Measurements from ENCODE around the gene ADAM8.
"Not testable (repeated sequence)": the region's sequence is repeated elsewhere in the genome, so short reads cannot be mapped to it uniquely, and the experiment has no call there.

ADAM8 gene

DNA sequence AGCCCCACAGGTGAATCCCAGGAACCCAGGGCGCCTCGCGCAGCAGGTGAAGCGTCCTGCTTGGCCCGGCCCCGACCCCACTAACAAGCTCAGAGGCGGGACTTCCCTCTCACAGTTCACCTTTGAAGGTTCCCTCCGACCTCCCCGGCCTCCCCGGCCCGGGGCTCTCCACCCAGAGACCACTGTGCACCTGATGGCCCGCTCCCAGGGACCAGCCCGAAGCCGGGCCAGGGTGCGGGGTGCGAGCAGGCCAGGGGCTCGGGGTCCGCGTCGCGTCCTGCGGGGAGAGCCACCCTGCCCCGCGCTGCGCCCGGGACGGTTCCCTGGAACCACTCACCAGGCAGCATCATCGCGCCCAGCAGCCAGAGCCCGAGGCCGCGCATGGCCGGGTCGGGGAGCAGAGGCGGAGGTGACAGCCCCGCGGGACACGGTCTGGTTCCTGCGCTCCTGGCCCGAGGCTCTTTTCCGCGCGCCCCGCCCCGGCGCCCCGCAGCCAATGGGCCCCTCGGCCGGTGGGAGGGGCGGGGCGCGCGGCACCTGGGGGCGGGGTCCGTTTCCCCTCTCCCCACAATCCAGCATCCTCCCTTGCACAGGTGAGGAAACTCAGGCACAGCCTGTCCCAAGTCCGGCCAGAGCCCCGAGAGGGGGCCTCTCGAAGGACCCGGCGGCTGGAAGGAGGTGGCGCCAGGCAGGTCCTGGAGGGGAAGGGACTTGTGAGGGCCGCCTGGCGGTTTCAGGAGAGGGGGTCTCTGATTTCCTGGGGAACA is at the start of gene ADAM8:
Gene ADAM8, minus strand, starts transcription at position 434 of the 767 bp plus-strand sequence. Its CDS starts 51 bp downstream, at position 383.
- no peak for DNase-seq (ENCODE audit: low spot score)

- DNase-seq (ENCODE audit: low spot score): no peak
These were observed 49.5 kb upstream of the ADAM8 start for GRCh38 chr10:133326223-133326551.

GRCh38 chr10:133325440-133326222 is 49.0 kb upstream of the ADAM8 start:
- DNase-seq (ENCODE audit: low spot score): no peak

GRCh38 chr10:133324857-133325260 is 48.2 kb upstream of the ADAM8 start:
- DNase-seq (ENCODE audit: low spot score): no peak

DNA sequence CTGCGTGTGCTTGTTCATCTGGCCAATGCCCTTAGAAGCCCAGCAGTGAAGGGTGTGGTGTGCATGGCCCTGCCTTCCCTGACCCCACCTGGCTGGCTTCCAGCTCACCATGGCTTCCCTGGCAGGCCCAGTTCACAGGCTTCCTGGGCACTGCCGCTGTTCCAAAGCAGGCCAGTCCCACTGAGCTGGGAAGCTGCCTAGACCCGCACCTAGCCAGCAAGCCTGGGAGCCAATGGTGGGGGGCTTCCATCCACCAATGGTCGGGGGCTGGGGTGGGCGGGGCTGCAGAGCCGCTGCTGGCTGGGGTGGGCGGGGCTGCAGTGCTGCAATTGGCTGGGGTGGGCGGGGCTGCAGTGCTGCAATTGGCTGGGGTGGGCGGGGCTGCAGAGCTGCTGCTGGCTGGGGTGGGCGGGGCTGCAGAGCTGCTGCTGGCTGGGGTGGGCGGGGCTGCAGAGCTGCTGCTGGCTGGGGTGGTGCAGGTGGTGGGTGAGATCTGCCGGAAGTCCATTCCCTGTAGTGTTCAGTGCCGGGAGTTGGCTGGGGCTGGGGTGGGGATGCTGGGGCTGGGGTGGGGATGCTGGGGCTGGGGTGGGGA is 47.6 kb upstream of the ADAM8 start:
- peak; percentile 76 for DNase-seq (ENCODE audit: low spot score)

DNA sequence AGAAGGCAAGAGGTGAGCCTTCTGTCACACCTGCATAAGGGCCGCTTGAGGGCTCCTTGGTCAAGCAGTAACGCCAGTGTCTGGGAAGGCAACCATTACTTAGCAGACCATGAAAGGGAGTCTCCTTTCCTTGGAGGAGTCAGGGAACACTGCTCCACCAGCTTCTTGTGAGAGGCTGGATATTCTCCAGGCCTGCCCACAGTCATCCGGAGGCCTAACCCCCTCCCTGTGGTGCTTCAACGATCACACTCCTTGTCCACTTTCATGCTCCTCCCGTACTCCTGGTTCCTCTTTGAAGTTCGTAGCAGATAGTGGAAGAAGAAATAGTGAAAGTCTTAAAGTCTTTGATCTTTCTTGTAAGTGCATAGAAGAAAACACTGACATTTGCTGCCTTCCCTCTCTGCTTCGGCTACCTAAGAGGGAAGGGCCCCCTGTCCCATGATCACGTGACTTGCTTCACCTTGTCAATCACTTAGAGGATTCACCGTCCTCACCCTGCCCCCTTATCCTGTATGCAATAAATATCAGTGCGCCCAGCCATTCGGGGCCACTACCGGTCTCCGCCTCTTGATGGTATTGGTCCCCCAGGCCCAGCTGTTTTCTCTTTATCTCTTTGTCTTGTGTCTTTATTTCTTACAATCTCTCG is 45.5 kb upstream of the ADAM8 start:
- DNase-seq (ENCODE audit: low spot score): not testable (repeated sequence)

DNA sequence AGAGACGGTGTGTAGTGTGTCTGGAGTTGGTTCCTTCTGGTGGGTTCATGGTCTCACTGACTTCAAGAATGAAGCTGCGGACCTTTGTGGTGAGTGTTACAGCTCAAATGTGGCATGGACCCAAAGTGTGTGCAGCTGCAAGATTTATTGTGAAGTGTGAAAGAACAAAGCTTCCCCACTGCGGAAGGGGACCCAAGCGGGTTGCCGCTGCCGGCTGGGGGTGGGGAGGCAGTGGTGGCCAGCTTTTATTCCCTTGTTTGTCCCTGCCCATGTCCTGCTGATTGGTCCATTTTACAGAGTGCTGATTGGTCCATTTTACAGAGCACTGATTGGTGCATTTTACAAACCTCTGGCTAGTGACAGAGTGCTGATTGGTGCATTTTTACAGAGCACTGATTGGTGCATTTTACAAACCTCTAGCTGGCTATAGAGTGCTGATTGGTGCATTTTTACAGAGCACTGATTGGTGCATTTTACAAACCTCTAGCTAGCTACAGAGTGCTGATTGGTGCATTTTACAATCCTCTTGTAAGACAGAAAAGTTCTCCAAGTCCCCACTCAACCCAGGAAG is 44.3 kb upstream of the ADAM8 start:
- not testable (repeated sequence) for DNase-seq (ENCODE audit: low spot score)

DNA sequence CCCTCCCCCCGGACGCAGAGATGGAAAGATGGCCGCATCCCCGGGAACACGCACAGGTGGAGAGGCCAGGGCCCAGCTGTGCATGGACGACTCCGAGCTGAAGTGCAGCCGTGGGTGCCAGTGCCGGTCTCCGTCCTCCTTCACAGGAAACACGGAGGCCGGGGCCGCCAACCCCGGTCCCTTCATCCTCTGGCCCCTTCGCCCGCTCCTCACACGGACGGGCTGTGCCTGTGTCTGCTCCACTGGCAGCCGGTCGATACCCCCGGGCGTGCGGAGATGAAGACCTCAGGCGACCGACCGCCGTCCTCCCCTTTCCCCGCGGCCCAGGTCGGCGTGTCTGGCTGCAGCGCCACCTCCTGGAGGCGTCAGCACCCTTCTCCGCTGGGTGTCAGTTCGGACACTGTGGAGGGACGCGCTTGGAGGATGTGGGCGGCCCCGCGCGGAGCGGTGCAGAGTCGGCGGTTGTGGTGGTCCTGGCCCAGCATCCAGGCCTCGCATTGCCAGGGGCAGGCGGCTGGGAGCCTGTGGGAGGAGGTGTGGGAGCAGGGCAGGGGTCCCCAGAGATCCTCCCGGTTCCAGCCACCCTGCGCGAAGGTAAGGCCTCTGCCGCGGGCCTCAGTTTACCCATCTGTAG is 41.9 kb upstream of the ADAM8 start:
- peak; percentile 70 for DNase-seq (ENCODE audit: low spot score)

- DNase-seq (ENCODE audit: low spot score): no peak
These were observed 40.1 kb upstream of the ADAM8 start for GRCh38 chr10:133316732-133317131.

DNA sequence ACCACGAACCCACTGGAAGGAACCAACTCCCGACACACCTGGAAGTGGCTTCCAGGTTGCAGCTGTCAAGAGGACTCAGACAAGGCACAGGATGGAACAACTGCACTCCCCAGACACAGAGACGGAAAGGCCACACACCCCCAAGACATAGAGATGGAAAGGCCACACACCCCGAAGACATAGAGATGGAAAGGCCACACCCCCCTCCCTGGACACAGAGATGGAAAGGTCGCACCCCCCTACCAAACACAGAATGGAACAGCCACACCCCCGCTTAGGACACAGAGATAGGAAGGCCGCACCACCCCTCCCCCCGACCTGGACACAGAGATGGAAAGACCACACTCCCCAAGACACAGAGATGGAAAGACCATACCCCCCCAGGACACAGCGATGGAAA is 39.6 kb upstream of the ADAM8 start:
- DNase-seq (ENCODE audit: low spot score): no peak

DNA sequence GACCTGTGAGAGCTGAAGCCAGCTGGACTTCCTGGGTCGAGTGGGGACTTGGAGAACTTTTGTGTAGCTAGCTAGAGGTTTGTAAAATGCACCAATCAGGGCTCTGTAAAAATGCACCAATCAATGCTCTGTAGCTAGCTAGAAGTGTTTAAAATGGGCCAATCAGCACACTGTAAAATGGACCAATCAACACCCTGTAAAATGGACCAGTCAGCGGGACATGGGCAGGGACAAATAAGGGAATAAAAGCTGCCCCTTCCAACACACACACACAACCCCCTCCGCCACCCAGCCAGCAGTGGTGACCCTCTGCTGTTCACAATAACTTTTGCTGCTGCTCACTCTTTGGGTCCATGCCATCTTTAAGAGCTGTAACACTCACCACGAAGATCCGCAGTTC is 39.2 kb upstream of the ADAM8 start:
- DNase-seq (ENCODE audit: low spot score): no peak

- no peak for DNase-seq (ENCODE audit: low spot score)
These were observed 38.2 kb upstream of the ADAM8 start for GRCh38 chr10:133314911-133315310.

DNA sequence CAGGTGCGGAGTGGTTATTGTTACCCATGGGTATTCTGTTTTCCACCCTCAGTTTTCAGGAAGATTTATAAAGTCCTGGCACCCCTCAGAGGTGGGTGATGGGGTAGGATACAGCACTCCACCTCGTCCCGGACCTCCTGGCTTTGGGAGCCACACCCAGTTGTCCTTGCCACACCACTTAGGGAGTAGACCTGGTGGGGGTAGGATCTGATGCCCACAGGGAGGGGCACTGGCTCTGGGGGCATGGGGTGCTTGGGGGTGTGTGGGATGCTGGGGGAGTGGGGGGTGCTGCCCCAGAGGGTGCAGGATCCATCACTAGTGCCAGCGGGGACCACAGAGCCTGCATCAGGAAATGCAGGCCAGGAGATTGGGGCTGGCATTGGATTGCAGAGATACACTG is 36.5 kb upstream of the ADAM8 start:
- no peak for DNase-seq (ENCODE audit: low spot score)

DNA sequence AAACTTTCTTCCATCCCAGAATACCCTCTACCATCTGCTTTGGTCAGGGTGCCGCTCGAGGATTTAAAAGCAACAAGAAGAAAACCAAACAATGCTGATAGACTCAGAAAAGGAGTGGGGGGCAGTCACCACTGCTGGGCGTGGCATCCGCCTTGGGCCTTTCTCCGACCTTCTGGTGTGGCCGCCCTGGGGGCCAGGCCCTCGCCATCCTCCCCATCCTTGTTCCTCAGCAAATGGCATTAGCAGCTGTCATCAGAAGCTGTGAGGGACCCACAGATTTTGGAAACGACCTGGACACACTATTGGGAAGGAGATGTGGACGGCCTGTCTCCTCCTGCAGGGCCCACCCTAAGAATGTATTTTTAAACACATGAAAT is 36.1 kb upstream of the ADAM8 start:
- DNase-seq (ENCODE audit: low spot score): no peak

- DNase-seq (ENCODE audit: low spot score): no peak
These were observed 35.5 kb upstream of the ADAM8 start for GRCh38 chr10:133312016-133312768.

GRCh38 chr10:133311570-133311969 is 34.9 kb upstream of the ADAM8 start:
- no peak for DNase-seq (ENCODE audit: low spot score)

DNA sequence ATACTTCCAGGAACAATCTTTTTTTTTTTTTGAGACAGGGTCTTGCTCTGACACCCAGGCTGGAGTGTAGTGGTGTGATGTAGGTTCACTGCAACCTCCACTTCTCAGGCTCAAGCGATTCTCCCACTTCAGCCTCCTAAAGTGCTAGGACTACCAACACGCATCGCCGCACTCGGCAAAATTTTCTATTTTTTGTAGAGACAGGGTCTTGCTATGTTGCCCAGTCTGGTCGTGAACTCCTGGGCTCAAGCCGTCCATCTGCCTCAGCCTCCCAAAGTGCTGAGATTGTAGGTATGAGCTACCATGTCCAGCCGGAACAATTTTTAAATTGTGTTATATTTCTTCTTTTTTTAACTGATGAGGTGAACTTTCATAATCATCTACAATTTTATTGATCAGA is 34.1 kb upstream of the ADAM8 start:
- no peak for DNase-seq (ENCODE audit: low spot score)

DNA sequence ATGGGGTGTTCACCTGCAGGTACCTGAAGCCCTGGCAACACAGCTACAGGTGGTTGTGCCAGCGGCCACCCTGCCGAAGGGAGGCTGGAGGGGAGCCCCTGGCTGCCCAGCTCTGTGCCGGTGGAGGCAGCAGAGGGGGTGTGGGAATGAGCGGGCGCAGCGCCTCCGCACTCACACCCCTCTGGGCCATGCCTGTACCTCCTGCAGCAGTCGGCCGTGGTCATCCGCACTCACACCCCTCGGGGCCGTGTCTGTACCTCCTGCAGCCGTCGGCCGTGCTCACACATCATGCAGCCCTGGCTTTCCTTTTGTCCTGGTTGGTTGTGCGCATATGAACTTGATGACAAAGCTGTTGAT is 33.7 kb upstream of the ADAM8 start:
- no peak for DNase-seq (ENCODE audit: low spot score)

DNA sequence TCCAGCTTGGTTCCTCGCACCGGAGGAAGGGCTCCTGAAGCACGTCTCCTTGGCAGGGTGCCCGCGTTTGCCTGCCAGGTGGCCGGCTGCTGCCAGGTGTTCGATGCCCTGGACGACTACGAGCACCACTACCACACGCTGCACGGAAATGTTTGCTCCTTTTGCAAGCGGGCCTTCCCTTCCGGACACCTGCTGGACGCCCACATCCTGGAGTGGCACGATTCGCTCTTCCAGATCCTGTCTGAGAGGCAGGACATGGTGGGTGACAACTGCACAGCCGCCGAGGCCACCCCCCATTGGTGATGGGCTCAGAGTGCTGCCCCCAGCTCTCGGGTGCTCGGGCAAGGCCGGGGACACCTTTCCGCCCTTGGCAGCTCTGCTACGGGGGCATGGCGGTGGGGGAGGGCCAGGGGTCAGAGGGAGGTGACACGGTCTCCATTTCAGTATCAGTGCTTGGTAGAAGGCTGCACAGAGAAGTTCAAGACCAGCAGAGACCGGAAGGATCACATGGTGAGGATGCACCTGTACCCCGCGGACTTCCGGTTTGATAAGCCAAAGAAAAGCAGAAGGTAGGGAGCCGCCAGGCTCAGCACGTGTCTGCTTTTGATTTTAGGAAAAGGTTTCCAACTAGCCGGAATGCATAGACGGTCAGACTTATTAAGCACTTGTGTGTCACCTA is 33.2 kb upstream of the ADAM8 start:
- peak; percentile 12 for DNase-seq (ENCODE audit: low spot score)

GRCh38 chr10:133309100-133309719 is 32.5 kb upstream of the ADAM8 start:
- DNase-seq (ENCODE audit: low spot score): peak; percentile 92

Measured in LoVo (cell line).